SH-SY5Y (cell line): ENCODE results near the gene B3GNT7.

Experiments used
- GATA2 ChIP-seq: IDR thresholded peaks from 2 replicates; pipeline ENCODE4 v1.6.1; 2011; ENCODE audit warnings: mild to moderate bottlenecking, low read depth, low read length
- GATA3 ChIP-seq: IDR thresholded peaks from 2 replicates; pipeline ENCODE4 v1.6.1; 2011; ENCODE audit warnings: low read depth, mild to moderate bottlenecking, low read length, moderate library complexity

Gene B3GNT7

DNA sequence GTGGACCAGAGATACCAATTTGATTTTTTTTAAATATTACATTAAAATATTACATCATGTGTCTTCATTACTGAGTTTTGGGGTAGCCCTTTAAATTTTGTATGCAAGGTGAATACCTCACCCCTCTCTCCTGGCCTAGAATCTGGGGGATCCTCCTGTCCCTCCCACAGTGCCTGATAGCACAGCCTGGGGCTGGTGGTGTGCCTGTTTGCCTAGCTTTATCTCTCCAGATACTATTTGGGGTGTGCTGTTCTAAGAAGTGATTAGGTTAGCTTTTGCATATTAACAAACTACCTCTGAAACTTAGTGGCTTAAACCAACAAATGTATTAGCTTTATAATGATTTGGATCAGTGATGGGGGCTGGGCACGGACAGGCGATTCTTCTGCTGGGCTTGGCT lies 20.7 kb upstream of the B3GNT7 start:
- TF ChIP-seq GATA2 (no peak), GATA3 (no peak)

DNA sequence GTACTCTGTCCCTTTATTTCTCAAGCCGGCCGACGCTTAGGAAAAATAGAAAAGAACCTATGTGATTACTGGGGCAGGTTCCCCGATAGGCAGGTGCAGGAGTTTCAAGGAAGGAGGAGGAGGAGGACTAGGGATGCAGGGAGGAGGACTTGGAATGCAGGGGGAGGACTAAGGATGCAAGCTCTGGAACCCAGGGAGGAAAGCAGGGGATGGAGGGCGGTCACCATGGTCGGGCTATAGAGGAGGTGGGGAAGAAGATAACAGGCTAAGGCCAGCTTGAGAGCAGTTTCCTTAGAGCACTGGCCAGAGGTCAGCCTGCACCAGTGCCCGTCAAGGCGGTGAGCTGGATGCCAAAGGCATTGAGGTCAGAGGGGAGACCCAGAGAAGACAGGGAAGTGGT lies 18.7 kb upstream of the B3GNT7 start:
- TF ChIP-seq GATA2: no peak
- TF ChIP-seq GATA3: no peak

DNA sequence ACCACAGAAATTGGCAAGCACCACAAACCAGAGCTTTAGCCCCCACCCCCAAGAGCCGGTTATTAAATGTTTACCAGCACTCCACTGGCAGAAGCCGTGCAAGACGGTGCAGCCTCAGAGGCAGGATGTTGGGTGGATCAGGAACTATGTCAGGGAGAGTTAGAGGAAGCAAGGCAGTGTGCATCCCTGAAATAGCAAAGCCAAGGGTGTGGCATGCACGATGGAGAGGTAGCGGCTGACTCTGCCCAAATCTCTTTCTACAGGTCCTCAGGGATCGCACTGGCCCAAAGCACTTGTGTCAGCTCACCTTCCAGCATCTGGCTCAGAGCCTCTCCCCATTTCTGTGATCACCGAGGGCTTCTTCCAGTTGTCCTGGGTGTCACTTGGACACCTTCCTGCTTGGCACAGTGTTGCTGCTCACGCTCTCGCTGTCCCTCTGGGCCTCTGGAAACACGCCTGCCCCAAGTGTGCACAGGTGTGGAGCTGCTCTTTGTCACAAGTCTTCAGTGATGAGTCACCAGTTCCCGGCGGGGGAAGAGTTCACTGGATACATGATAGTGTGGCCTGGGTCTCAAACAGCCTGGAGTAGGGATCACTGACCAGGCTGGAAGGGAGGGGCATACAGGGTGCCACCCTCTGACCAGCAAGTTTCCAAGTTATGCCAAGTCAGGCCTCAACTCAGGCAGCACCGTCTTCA lies 17.3 kb upstream of the B3GNT7 start:
- TF ChIP-seq GATA3 (no peak), GATA2 (no peak)

DNA sequence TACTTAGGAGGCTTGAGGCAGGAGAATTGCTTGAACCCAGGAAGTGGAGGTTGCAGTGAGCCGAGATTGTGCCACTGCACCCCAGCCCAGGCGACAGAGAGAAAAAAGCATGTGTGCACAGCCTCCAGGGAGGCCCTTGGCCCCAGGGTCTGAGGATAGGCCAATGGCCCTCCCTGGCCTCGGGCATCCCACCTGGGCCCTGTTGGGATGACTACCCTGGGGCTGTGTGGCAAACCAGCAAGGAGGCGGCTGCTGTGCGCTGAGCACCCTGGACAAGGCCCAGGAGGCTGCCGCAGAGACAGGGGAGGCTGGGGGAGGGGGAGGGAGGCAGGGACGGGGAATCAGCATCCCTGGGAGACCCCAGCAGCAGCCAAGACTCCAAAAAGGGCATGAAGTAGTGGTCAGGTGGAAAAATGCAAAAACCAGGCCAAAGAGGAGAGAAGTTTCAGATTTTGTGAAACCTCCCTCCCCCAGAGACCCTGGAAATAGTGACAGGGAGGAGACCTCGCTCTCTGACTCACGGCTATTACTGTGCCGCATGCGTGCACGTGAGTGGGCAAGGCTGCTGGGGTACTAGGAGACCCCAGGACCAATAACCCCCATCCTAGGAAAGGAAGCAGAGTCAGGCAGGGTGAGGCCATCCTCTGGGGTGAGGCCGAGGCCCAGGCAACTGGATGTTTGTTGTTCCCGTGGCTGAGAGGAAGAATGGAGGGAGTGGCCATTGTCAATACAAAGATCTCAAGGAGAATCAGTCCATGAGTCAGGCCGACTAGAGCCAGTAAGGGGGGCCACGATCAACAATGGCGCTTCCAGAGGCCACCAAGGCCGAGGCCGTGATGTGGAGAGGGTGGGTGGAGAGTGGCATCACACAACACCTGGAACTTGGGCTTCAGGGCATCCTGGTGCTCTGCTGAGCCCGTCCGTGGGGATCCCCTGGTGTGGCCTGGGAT lies 16.0 kb upstream of the B3GNT7 start:
- TF ChIP-seq GATA3: no peak
- TF ChIP-seq GATA2: no peak

DNA sequence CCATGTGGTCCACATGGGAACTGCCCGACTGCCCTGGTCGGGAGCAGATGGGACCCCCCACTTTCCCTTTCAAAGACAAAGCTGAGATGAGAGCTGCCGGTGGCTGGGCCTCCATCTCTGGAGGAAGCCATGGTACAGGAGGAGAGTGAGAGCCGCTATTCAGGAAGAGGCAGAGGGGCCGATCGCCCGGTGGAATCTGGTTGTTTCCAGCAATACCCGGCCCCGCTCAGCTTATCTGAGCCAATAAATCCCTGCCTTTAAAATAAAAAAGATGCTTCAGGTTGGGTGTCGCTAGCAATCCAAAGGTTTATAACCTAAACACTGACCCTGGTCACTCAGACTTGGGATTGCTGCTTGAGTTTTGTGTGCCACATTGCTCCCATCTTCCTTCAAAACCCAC lies 15.2 kb upstream of the B3GNT7 start:
- TF ChIP-seq GATA2 (no peak), GATA3 (no peak)

DNA sequence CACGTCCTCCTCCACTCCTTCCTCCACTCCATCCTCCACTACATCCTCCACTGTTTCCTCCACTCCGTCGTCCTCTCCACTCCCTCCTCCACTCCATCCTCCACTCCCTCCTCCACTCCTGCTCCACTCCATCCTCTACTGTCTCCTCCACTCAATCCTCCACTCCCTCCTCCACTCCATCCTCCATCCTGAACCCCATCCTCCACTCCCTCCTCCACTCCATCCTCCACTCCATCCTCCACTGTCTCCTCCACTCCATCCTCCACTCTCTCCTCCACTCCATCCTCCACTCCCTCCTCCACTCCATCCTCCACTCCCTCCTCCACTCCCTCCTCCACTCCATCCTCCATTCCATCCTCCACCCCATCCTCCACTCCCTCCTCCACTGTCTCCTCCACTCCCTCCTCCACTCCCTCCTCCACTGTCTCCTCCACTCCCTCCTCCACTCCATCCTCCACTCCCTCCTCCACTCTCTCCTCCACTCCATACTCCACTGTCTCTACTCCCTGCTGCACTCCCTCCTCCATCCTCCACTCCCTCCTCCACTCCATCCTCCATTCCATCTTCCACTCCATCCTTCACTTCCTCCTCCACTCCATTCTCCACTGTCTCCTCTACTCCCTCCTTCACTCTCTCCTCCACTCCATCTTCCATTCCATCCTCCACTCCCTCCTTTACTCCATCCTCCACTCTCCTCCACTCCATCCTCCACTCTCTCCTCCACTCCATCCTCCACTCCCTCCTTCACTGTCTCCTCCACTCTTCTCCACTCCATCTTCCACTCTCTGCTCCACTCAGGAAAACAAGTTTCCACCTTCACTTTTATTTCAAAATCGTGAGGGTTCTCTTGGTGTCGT lies 14.3 kb upstream of the B3GNT7 start:
- TF ChIP-seq GATA3: no peak
- TF ChIP-seq GATA2: no peak

DNA sequence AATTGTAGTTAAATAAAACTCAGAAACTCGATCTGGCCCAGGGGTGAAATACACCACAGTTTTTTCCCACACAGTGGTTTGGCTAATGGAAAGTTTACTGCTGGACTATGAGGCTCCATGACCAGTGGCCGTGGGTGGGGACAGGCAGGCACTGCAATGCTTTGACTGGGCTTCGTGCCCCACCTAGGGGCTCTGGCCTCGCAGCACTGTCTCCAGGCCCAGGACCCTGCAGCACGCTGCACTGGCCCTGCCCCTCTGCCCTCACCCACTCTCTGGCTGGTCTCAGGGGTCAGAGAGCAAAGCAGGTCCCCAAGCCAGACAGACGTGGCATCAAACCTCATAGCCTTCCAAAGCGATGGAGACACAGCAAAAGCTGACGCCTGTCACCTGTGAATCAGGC lies 13.4 kb upstream of the B3GNT7 start:
- TF ChIP-seq GATA3: no peak
- no peak for TF ChIP-seq GATA2

DNA sequence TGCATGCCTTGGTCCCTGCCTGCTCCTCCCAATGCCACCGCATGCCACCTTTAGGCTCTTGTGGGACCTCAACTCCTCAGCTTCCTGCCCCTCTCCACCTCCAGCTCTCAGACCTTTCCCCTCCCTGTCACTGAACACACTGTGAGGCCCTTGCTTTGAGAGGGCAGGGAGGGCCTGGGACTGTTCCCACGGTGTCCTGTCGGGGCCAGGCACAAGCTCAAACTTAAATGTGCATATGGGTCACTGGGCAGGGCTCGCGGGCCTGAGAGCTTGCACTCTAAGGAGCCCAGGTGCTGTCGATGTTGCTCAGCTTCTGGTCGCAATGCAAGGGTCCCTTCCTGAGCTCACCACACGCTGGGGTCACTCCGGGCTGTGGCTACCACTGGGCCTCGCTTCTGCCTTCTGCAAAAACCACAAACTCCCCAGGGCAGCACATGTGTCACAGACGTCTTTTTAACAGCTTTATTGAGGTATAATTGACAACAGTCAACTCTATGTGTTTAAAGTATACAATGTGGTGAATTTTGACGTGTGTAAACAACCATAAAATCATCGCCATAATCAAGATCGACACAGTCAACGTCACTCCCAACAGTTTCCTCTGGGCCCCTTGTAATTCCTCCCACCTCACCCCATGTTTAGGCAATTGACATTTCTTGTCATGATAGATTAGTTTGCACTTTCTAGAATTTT lies 11.9 kb upstream of the B3GNT7 start:
- TF ChIP-seq GATA3 (no peak), GATA2 (no peak)

DNA sequence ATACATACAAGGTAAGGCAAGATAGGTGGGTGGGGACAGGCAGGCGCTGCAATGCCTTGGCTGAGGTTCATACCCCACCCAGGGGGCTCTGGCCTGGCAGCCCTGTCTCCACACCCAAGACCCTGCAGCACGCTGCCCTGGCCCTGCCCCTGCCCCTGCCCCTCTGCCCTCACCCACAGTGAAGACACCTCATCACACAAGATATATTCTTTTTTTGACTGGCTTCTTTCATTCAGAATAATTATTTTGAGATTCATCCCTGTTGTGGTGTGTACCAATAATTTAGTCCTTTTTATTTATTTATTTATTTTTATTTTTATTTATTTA lies 11.4 kb upstream of the B3GNT7 start:
- TF ChIP-seq GATA2: no peak
- no peak for TF ChIP-seq GATA3

DNA sequence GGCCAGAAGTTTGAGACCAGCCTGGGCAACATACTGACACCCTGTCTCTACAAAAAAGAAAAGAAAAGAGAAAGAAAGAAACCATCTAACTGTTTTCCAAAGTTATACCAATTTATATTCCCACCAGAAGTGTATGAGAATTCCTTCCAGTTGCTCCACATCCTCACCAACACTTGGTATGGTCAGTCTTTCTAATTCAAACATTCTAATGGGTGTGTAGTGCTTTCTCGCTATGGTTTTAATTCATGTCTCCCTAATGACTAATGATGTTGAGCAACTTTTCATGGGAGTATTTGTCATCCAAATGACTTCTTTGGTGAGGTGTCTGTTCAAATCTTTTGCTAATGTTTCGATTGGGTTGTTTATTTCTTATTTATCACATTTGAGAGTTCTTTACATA lies 10.5 kb upstream of the B3GNT7 start:
- TF ChIP-seq GATA2 (no peak), GATA3 (no peak)

DNA sequence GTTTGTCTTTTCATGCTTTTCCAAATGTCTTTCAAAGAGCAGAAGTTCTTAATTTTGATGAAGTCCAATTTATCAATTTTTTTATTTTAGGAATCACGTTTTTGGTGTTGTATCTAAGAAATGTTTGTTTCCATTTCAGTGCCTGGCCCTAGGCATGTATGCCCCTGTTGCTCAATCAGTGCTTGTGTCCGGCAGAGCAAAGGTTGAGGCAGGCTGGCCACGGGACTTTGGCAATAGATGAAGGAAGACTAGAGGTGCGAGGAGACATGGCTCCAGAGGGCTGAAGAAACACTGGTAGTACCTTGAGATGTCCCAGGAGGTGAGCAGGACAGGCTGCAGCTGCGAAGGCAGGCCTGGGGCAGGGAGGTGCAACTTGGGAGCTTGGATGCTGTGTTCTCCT lies 10.1 kb upstream of the B3GNT7 start:
- no peak for TF ChIP-seq GATA2
- no peak for TF ChIP-seq GATA3

DNA sequence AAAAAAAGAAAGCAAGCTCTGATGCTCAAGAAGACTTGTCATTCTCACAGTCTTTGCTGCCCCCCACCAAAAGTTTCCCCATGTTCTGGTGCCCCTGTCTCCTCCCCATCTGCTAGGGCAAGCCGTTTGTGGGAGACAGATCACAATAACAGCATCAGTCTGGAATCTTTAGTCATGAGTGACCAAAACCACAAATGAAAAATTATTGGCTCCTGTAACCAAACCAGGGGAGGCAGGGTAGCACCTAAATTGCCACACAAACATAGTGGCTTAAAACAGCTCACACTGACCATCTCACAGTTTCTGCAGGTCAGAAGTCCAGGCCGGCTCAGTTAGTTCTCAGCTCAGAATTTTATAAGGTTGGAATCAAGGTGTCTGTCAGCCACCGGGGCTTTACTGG lies 9.1 kb upstream of the B3GNT7 start:
- no peak for TF ChIP-seq GATA3
- TF ChIP-seq GATA2: no peak

DNA sequence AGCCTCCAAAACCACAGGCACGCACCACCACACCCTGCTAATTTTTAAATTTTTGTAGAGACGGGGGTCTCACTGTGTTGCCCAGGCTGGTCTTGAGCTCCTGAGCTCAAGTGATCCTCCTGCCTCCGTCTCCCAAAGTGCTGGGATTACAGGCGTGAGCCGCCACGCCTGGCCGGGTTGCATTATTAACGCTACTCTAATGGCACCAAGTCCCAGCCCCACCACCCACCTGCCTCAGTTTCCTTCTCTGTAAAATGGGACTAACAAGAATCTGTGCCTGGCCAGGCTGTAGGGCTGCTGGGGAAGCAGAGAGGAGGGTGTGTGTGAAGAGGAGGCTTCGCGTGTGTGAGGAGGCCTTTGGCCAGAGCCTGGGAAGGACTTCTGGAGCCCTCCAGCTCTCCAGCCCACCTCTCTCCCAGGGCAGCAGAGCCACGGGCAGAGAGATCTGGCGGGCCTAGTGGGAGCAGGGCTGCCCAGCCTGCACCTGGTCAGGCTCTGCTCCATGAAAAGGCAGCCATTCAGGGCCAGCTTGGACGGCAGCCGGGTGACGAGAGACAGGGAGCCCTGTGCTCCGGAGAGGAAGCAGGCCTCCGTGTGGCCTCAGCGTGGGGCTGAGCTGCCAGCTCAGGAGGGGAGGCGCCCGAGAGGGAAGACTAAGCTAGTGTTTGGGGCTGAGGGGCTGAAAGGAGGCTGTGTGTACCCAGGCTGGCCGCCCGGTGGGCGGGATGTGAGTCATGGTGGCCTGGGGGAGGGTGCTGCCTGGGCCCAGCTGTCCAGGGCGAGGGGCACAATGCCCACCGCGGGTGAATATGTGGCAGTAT lies 7.4 kb upstream of the B3GNT7 start:
- TF ChIP-seq GATA3 (no peak), GATA2 (no peak)
